H1 (cell line): ENCODE results near the gene ATG7. TPM values are rescaled to one million over a fixed set of nuclear protein-coding genes. Genes with fewer than 3 reads are reported as not detected.
A peak's percentile ranks its signal among the peaks of the same experiment; 100 is the strongest.

ENCODE experiments used
- CTCF ChIA-PET: fragments of 300-600 bp; sonication (Branson Sonifier 250); formaldehyde crosslinking; loops from one replicate; lab custom pipeline; 2021; ENCODE audit not compliant: partially characterized antibody; lab: Charles Lee
- POLR2A ChIA-PET: fragments of 300-600 bp; sonication (Branson Sonifier 250); formaldehyde crosslinking; loops from one replicate; lab custom pipeline; 2021; ENCODE audit warnings: inconsistent platforms; ENCODE audit not compliant: partially characterized antibody; lab: Charles Lee
- DNase-seq, 2 experiments: peaks; one replicate each; pipeline versions ENCODE4 v3.0.0 to v3.0.0-alpha.2; 2010 to 2022; ENCODE audit warnings: low spot score in 2 of 2, low read depth in 1 of 2, mixed read lengths in 1 of 2
- FAIRE-seq: peaks from 2 replicates; lab custom pipeline; 2011; peaks lifted over from hg19 to GRCh38; lab: Jason Lieb, UNC
- H2AFZ ChIP-seq: 2 replicates; pipeline ENCODE4 v1.8.1; 2012; ENCODE audit warnings: low read length, inconsistent platforms
- H2AK5ac ChIP-seq: 2 replicates; pipeline ENCODE4 v1.6.1; 2013; ENCODE audit warnings: low read depth, low read length
- H2BK120ac ChIP-seq: replicated peaks from 2 replicates; pipeline ENCODE3; 2013; ENCODE audit warnings: low read depth, low read length, inconsistent platforms
- H2BK12ac ChIP-seq: 2 replicates; pipeline ENCODE4 v1.6.1; 2013; ENCODE audit warnings: low read depth, low read length
- H2BK15ac ChIP-seq: 2 replicates; pipeline ENCODE4 v1.6.1; 2013; ENCODE audit warnings: low read length
- H2BK20ac ChIP-seq: 2 replicates; pipeline ENCODE4 v1.6.1; 2013; ENCODE audit warnings: low read length
- H2BK5ac ChIP-seq: 2 replicates; pipeline ENCODE4 v1.6.1; 2013; ENCODE audit warnings: low read depth, low read length
- H3K14ac ChIP-seq: 2 replicates; pipeline ENCODE4 v1.6.1; 2013; ENCODE audit warnings: inconsistent platforms; ENCODE audit not compliant: insufficient read length
- H3K18ac ChIP-seq: 2 replicates; pipeline ENCODE4 v1.6.1; 2013; ENCODE audit warnings: low read length; ENCODE audit errors: extremely low read depth
- H3K23ac ChIP-seq: 2 replicates; pipeline ENCODE4 v1.6.1; 2013; ENCODE audit warnings: inconsistent platforms; ENCODE audit not compliant: insufficient read length
- H3K23me2 ChIP-seq: 2 replicates; pipeline ENCODE4 v1.6.1; 2013; ENCODE audit warnings: low read depth, low read length
- H3K27ac ChIP-seq: 2 replicates; pipeline ENCODE4 v1.6.1; 2011; ENCODE audit warnings: low read depth, low read length, inconsistent platforms
- H3K27me3 ChIP-seq, 4 experiments: replicated peaks in 1 of 4; 1 replicate in 1 of 4; 2 replicates in 3 of 4; pipeline versions ENCODE4 v1.6.1 to v1.8.1; 2011 to 2013; ENCODE audit warnings: low read length in 3 of 4, mild to moderate bottlenecking in 3 of 4, inconsistent platforms in 2 of 4, mixed read lengths in 2 of 4, moderate library complexity in 1 of 4; ENCODE audit not compliant: control insufficient read depth in 3 of 4, insufficient read depth in 3 of 4; ENCODE audit errors: extremely low read depth in 1 of 4
- H3K36me3 ChIP-seq, 4 experiments: 2 replicates each; pipeline versions ENCODE4 v1.6.1 to v1.8.1; 2011 to 2013; ENCODE audit warnings: mild to moderate bottlenecking in 4 of 4, low read length in 3 of 4, moderate library complexity in 2 of 4, control low read depth in 1 of 4, inconsistent platforms in 1 of 4; ENCODE audit not compliant: insufficient read depth in 4 of 4, control insufficient read depth in 2 of 4
- H3K4ac ChIP-seq: replicated peaks from 2 replicates; pipeline ENCODE3; 2013; ENCODE audit warnings: low read length, low read depth, mixed read lengths, inconsistent platforms; ENCODE audit not compliant: insufficient read length
- H3K4me1 ChIP-seq, 4 experiments: replicated peaks in 1 of 4; 1 replicate in 1 of 4; 2 replicates in 3 of 4; pipeline versions ENCODE4 v1.6.1 to v1.8.1; 2011 to 2013; ENCODE audit warnings: low read length in 3 of 4, inconsistent platforms in 2 of 4, mixed read lengths in 1 of 4; ENCODE audit not compliant: insufficient read depth in 4 of 4, control insufficient read depth in 3 of 4
- H3K4me2 ChIP-seq, 2 experiments: 2 replicates each; pipeline versions ENCODE4 v1.6.1 to v1.8.1; 2011 to 2013; ENCODE audit warnings: low read depth in 2 of 2, low read length in 2 of 2, control low read depth in 1 of 2, inconsistent platforms in 1 of 2, mild to moderate bottlenecking in 1 of 2; ENCODE audit not compliant: insufficient read depth in 1 of 2
- H3K4me3 ChIP-seq, 4 experiments: fragments of 200-600, 300-600 bp in 1 of 4; sonication (generic), shearing (Covaris generic), sonication (Bioruptor Twin) in 1 of 4; 2 replicates each; pipeline versions ENCODE4 v1.5.1 to v1.8.1; 2011 to 2016; ENCODE audit warnings: low read length in 4 of 4, low read depth in 3 of 4, control low read depth in 2 of 4, inconsistent platforms in 2 of 4, mild to moderate bottlenecking in 2 of 4, mixed read lengths in 1 of 4, moderate library complexity in 1 of 4; ENCODE audit not compliant: insufficient read depth in 2 of 4; ENCODE audit errors: extremely low read depth in 1 of 4
- H3K56ac ChIP-seq: replicated peaks from 2 replicates; pipeline ENCODE3; 2013; ENCODE audit warnings: low read depth, mild to moderate bottlenecking, mixed read lengths, low read length, inconsistent platforms; ENCODE audit not compliant: insufficient read length
- H3K79me1 ChIP-seq: 2 replicates; pipeline ENCODE4 v1.6.1; 2013; ENCODE audit warnings: low read depth, low read length, control low read depth
- H3K79me2 ChIP-seq, 2 experiments: 2 replicates each; pipeline versions ENCODE4 v1.6.1 to v1.8.1; 2012 to 2013; ENCODE audit warnings: low read length in 2 of 2, mild to moderate bottlenecking in 2 of 2, inconsistent platforms in 1 of 2; ENCODE audit not compliant: insufficient read depth in 2 of 2, control insufficient read depth in 1 of 2
- H3K9ac ChIP-seq, 4 experiments: replicated peaks in 1 of 4; 1 replicate in 1 of 4; 2 replicates in 3 of 4; pipeline versions ENCODE4 v1.6.1 to v1.8.1; 2011 to 2013; ENCODE audit warnings: low read depth in 3 of 4, low read length in 3 of 4, control low read depth in 2 of 4, mild to moderate bottlenecking in 2 of 4, moderate library complexity in 2 of 4, inconsistent platforms in 1 of 4; ENCODE audit errors: extremely low read depth in 1 of 4
- H3K9me3 ChIP-seq, 2 experiments: 2 replicates each; pipeline versions ENCODE4 v1.6.1 to v1.8.1; 2012 to 2013; ENCODE audit warnings: mild to moderate bottlenecking in 2 of 2, moderate library complexity in 2 of 2, control low read depth in 1 of 2, inconsistent platforms in 1 of 2, low read depth in 1 of 2, low read length in 1 of 2, mixed read lengths in 1 of 2; ENCODE audit not compliant: insufficient read depth in 2 of 2
- H4K20me1 ChIP-seq, 2 experiments: replicated peaks in 1 of 2; 2 replicates each; pipeline versions ENCODE3 to v1.8.1; 2011 to 2013; ENCODE audit warnings: inconsistent platforms in 2 of 2, low read length in 2 of 2, mild to moderate bottlenecking in 1 of 2; ENCODE audit not compliant: insufficient read depth in 2 of 2, control insufficient read depth in 1 of 2
- H4K5ac ChIP-seq: 2 replicates; pipeline ENCODE4 v1.6.1; 2013; ENCODE audit warnings: low read length, low read depth, mixed read lengths, inconsistent platforms; ENCODE audit not compliant: insufficient read length
- H4K8ac ChIP-seq: 2 replicates; pipeline ENCODE4 v1.8.0; 2013; ENCODE audit warnings: mild to moderate bottlenecking, moderate library complexity, low read length, inconsistent platforms; ENCODE audit not compliant: insufficient read depth; ENCODE audit errors: extremely low read depth
- H4K91ac ChIP-seq: replicated peaks from 2 replicates; pipeline ENCODE3; 2013; ENCODE audit warnings: low read length, mixed read lengths, inconsistent platforms; ENCODE audit not compliant: insufficient read length
- CBX5 ChIP-seq: fragments of 300-800, 300-1000 bp; sonication (generic); IDR thresholded peaks from 2 replicates; pipeline ENCODE4 v1.7.1; 2016; ENCODE audit warnings: antibody characterized with exemption, low read length, low read depth
- CTBP2 ChIP-seq: IDR thresholded peaks from 2 replicates; pipeline ENCODE4 v1.7.0; 2011; ENCODE audit warnings: borderline replicate concordance, mild to moderate bottlenecking, moderate library complexity, mixed read lengths, low read length; ENCODE audit not compliant: insufficient read depth, insufficient read length
- SIX5 ChIP-seq: IDR thresholded peaks from 2 replicates; pipeline ENCODE4 v1.6.1; 2011; ENCODE audit warnings: mild to moderate bottlenecking, low read depth, low read length
- SP4 ChIP-seq: IDR thresholded peaks from 2 replicates; pipeline ENCODE4 v1.6.1; 2012; ENCODE audit warnings: low read length, inconsistent platforms
- WGBS, 2 experiments: shearing (Covaris generic) in 1 of 2; methylation state at CpG; one replicate each; pipeline versions ENCODE4 v1.1.6 to v1.1.7; 2013 to 2015; ENCODE audit warnings: low lambda C conversion rate in 2 of 2, mixed read lengths in 2 of 2, inconsistent platforms in 1 of 2, low coverage in 1 of 2, missing lambda C conversion rate in 1 of 2; ENCODE audit not compliant: insufficient replicate concordance in 2 of 2, insufficient coverage in 1 of 2, insufficient read length in 1 of 2; ENCODE audit errors: extremely low coverage in 1 of 2, missing lambda C conversion rate in 1 of 2; 5-methylcytosine and 5-hydroxymethylcytosine counted together
- polyA plus RNA-seq, 7 experiments: library from polyadenylated mRNA; depleted of rRNA in 3 of 7; stranded (reverse) in 5 of 7; unstranded in 2 of 7; fragments of >200 nt in 5 of 7; fragments of 200-250 nt in 2 of 7; gene quantifications; 1 replicate in 5 of 7; 2 replicates in 1 of 7; 4 replicates in 1 of 7; pipeline versions ENCODE4 v1.2.1 to v1.2.3, GENCODE V29; 2011 to 2013; ENCODE audit warnings: missing spikeins in 2 of 7, mixed read lengths in 2 of 7
- total RNA-seq: library from RNA; stranded (reverse); fragmentation: NEBNext Ultra II Directional; extraction: Animal tissue kit (Norgen Biotek cat#: 25700); gene quantifications from 2 replicates; pipeline ENCODE4 v1.2.1, GENCODE V29; 2021

Gene ATG7
- total and polyA plus RNA-seq, 2 of the 8 experiments (the other 6 are each of a cell fraction or from before 2014, with no cell fraction given), result 15.0 to 19.1 TPM

- H4K91ac ChIP-seq, result no peak overlapping the region
- H2BK20ac ChIP-seq, result no peak overlapping the region
- H3K36me3 ChIP-seq, result no peaks in the 10 kb centered on the region
- ChIA-PET POLR2A (interaction anchor here (0.7 kb wide), 1 partner anchor 469 kb away, joined by 3 read pairs; no protein-coding TSS in a partner anchor), CTCF (interaction anchor here (0.7 to 1.4 kb wide), 3 partner anchors 9 to 141 kb away, joined by 3 to 5 read pairs (median 3); no protein-coding TSS in a partner anchor)
- peak overlapping the region in 1 of 2 experiments; percentile 48; a peak in 2 of 4 replicates for H3K4me2 ChIP-seq
- FAIRE-seq, result no peak
- no peak overlapping the region for H4K8ac ChIP-seq
- no peak overlapping the region for H3K4ac ChIP-seq
- no peak overlapping the region for H3K9ac ChIP-seq
- H3K18ac ChIP-seq, result no peak overlapping the region; the same call in 1 of the 2 replicates
- no peak overlapping the region for H3K56ac ChIP-seq
- H3K23ac ChIP-seq, result no peak overlapping the region
- H2BK120ac ChIP-seq, result no peak overlapping the region
- H3K4me3 ChIP-seq, result no peak overlapping the region
- peaks cover 4% of the 10 kb centered on the region in 2 experiments; a peak in 1 of 4 replicates for H3K9me3 ChIP-seq
- H2AFZ ChIP-seq, result no peak overlapping the region
- no peak overlapping the region for H3K27ac ChIP-seq
- H3K79me1 ChIP-seq, result no peaks in the 10 kb centered on the region
- DNase-seq, result peak in 1 of 2 experiments; percentile 39
- no peaks in the 10 kb centered on the region for H3K23me2 ChIP-seq
- H4K20me1 ChIP-seq, result no peaks in the 10 kb centered on the region
- H3K4me1 ChIP-seq, result peaks cover 2 to 14% (median 5%) of the 10 kb centered on the region in 4 experiments; a peak in 6 of 7 replicates
- H3K79me2 ChIP-seq, result no peaks in the 10 kb centered on the region
- no peaks in the 10 kb centered on the region for H3K27me3 ChIP-seq
- no peak overlapping the region for H2BK15ac ChIP-seq
- H2AK5ac ChIP-seq, result no peak overlapping the region
- H3K14ac ChIP-seq, result no peak overlapping the region
- 95% methylated on average over 4 of the region's 5 CpGs; no CpG with 5 or more reads in 1 of the 2 experiments for WGBS, 2 experiments
- no peak overlapping the region for H2BK5ac ChIP-seq
- no peak overlapping the region for H4K5ac ChIP-seq
- H2BK12ac ChIP-seq, result no peak overlapping the region
- TF ChIP-seq SP4 (no peak), CBX5 (no peak), SIX5 (no peak), CTBP2 (no peak)
These were observed 238.2 kb downstream of the ATG7 start for GRCh38 chr3:11510356-11510755.
